GM12872 (cell line): Measurements from ENCODE around the gene MRPL36.

Experiments
- TF ChIP-seq, protein P1 (sequence below): IDR thresholded peaks from 3 replicates; pipeline ENCODE4 v1.5.1; 2011; ENCODE audit warnings: low read depth, mild to moderate bottlenecking, low read length, moderate library complexity; ENCODE audit not compliant: insufficient read depth

The MRPL36 gene

DNA sequence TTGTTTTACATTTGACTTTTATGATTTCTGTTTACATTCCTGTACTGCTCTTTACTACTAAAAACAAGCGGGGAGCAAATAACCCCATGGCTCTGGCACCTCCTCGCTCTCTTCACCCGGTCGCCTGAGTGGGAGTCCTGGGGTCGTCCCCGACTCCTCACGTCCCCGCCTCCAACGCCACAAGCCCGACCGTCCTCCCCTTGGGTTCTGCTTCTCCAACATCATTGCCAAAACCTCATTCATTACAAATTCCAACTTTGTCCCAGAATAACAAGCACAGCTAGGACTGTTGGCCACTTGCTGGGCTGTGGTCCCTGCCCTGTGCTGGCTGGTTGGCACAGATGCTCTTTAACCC lies 35.1 kb downstream of the MRPL36 start:
- TF ChIP-seq, protein P1, sequence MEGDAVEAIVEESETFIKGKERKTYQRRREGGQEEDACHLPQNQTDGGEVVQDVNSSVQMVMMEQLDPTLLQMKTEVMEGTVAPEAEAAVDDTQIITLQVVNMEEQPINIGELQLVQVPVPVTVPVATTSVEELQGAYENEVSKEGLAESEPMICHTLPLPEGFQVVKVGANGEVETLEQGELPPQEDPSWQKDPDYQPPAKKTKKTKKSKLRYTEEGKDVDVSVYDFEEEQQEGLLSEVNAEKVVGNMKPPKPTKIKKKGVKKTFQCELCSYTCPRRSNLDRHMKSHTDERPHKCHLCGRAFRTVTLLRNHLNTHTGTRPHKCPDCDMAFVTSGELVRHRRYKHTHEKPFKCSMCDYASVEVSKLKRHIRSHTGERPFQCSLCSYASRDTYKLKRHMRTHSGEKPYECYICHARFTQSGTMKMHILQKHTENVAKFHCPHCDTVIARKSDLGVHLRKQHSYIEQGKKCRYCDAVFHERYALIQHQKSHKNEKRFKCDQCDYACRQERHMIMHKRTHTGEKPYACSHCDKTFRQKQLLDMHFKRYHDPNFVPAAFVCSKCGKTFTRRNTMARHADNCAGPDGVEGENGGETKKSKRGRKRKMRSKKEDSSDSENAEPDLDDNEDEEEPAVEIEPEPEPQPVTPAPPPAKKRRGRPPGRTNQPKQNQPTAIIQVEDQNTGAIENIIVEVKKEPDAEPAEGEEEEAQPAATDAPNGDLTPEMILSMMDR, result no peak

DNA sequence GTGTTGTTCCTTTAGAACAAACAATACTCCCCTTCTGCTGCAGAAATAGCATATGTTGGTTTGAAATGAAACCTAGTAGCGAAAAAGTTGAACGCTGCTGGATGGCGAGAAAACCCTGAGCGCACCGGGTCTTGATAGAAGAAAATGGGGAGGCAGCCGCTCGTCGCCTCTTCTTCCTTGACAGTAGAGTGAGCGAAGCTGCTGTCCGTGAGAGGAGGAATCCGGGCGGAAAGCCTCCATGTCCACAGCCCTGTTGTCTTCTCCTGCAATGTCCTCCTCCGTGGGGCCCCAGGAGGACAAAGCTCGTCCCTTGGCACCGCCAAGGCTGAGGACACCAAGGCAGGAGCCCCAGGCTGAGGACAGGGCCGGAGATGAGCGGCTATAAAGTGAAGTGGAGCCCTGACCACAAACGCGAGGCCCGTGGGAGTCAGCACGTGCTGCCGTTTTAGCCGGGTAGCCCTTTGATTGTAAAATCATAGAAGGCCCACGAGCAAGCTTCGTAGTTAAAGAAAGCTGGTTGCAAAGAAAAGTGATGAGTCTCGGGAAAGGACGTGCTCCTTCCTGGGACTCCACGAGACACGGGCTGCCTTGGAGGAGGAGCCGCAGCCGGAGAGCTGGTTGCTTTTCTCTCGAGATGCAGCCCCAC lies 35.6 kb downstream of the MRPL36 start:
- TF ChIP-seq, protein P1, result no peak

DNA sequence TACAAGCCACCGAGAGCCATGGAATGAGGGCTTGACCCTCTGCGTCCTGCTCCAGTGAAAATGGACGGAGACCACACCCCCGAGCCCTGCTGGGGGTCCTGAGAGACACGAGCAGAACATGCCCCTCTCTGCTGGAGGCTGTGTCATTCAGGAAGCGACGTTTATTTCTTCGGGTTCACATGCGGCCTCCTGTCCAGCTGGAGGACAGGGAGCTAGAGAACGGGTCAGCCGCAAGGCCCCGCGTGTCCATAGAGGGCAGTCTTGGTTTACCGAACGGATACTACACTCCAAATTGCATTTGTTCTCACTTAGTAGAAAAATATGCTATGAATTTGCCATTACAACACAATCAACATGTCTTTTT lies 36.1 kb downstream of the MRPL36 start:
- TF ChIP-seq, protein P1, result peak; percentile 80

DNA sequence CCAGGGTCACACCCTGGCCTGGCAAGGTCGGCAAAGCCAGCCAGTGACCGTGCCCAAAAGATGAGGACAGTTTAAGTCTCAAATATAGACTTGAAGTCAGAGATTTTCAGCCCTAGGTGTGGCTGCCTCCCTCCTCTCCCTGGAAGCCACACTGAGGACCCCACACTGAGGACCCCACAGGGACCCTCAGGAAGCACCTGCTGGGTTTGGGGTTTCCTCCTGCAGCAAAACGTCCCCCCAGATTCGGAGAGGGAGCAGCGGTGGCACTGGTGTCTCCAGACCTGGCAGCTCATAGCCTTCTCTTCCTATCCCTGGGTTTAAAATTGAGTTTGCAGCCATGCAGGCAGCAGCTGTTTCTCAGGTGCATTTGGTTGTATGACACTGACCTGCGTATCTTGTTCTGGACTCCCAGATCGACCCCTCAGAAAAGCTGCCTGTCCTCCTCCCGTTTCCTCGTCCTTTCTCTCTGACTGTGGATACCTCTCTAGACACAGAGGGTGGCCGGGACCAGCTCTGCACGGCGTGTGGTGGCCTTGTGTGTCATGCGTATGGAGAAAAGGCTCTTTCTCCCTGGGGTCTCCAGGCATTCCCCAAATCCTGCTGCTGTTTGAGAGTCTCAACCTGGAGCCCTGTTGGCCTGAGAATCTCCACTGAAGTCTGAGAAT lies 36.6 kb downstream of the MRPL36 start:
- TF ChIP-seq, protein P1, result no peak

DNA sequence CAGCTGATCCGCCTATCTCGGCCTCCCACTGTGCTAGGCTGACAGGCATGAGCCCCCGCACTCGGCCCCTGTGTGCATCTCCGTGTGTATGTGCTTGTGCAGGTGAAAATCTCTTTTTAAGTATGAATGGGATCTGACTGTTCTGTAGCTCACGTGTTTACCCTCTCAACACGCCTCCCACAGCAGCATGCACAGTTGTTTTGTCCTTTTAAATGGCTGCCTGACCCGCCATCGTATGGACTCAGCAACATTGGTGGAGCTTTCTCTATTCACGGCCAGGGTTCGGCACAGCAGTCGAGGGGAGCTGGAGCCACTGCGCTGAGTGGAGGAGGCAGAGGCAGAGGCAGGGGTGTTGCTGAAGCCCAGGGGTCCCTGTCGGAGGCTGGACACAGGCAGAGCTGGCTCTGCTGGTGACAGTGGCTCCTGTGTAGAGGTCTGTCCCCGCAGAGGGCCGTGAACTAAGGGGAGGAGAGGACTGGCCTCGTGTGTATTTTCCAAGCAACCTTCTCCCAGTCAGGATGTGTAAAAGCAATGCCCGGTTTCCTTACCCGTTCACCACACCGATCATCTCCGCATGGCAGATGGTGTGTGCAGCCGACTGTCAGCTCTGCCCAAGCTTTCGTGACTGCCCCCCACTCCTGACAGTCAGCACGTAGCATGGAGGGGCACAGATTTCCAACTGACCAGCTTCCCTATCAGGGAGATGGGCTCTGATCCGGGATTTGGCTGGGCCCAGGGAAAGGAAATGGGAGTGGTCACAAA lies 37.3 kb downstream of the MRPL36 start:
- TF ChIP-seq, protein P1, result no peak

DNA sequence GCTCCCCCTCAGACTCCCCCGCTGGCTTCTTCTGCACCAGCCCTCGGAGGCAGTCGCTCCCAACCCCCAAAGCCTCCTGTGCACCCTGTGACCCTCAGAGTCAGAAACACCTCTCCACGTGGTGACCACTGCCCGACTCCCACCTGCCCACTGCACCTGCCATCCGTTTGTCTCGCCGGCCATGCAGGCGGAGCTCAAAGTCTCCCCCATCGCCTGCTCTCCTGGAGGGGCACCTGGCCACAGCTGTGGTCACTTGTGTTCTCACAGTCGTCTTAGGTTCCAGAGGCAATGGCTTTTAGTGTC lies 38.2 kb downstream of the MRPL36 start:
- TF ChIP-seq, protein P1, result no peak

DNA sequence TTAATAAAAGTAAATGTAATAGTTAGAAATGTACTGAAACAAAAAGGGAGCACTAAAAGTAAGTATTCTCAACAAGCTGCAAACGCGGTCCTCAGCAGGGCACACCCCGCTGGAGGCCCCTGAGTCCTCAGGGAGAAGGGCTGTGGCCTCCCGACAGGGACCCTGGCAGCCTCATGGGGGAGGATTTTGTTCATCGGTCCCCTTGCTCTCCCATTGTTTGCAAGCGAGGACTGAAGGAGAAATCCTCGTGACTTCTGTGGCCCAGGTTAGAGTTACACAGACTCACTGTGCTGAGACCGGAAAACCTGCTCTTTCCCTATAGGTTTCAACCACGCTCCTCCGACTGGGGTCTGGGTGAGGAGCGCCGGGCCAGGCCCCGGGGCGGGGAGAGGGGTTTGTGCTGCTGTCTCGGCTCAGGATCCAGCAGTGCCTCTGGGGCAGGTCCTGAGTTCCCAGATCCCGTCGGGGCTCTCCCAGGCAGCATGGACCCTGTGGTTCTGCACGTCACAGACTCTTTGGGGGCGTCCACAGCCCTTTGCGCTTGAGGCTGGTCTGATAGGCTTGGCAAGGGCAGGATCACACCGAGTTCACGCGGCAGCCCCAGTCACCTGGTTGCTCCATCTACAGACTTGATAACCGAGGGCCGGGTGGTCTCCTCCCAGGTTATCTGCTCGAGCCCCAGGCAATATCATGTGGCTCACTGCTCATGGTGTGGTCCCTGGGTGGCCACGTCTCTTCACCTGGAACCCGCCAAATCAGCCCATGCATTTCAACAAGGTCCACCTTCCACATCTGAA lies 38.8 kb downstream of the MRPL36 start:
- TF ChIP-seq, protein P1, result no peak
